Activated CD8-positive, alpha-beta memory T cell treated with anti-CD3 and anti-CD28 coated beads, Interleukin-2, amount 10 ng/mL, durations not matched to agents 7 days and 5 days (primary cell): ENCODE data around the gene NSG2. TPM values are rescaled to one million over a fixed set of nuclear protein-coding genes. Genes with fewer than 3 reads are reported as not detected.

Source experiments
- ATAC-seq: fragments of 150-1000 bp; cut with Tn5 transposase; one replicate; pipeline ENCODE4 v1.10.0; 2021; ENCODE audit warnings: moderate library complexity
- CTCF ChIA-PET: fragments of 350-600 bp; sonication (Branson Sonifier 250); formaldehyde crosslinking; loops from one replicate; lab custom pipeline; 2021; ENCODE audit warnings: antibody characterized with exemption; lab: Charles Lee
- DNase-seq: peaks from one replicate; pipeline ENCODE4 v3.0.0-alpha.2; 2020
- H3K27ac Mint-ChIP-seq: one replicate; pipeline ENCODE4 v1.8.0; 2021; ENCODE audit warnings: mild to moderate bottlenecking, mixed read lengths
- H3K27me3 Mint-ChIP-seq: one replicate; pipeline ENCODE4 v1.8.0; 2021; ENCODE audit warnings: mixed read lengths
- H3K36me3 Mint-ChIP-seq: one replicate; pipeline ENCODE4 v1.8.0; 2021; ENCODE audit warnings: mild to moderate bottlenecking, mixed read lengths
- H3K4me1 Mint-ChIP-seq: one replicate; pipeline ENCODE4 v1.8.0; 2021; ENCODE audit warnings: mixed read lengths
- H3K4me3 Mint-ChIP-seq: one replicate; pipeline ENCODE4 v1.8.0; 2021; ENCODE audit warnings: mild to moderate bottlenecking, moderate library complexity, mixed read lengths
- H3K9me3 Mint-ChIP-seq: one replicate; pipeline ENCODE4 v1.8.0; 2022; ENCODE audit warnings: low read depth, mixed read lengths
- total RNA-seq, 2 experiments: library from RNA; stranded (reverse); gene quantifications; one replicate each; pipeline ENCODE4 v1.2.3, GENCODE V29; 2021

NSG2 gene
- total RNA-seq, 2 experiments from 2014 or later = not detected

DNA sequence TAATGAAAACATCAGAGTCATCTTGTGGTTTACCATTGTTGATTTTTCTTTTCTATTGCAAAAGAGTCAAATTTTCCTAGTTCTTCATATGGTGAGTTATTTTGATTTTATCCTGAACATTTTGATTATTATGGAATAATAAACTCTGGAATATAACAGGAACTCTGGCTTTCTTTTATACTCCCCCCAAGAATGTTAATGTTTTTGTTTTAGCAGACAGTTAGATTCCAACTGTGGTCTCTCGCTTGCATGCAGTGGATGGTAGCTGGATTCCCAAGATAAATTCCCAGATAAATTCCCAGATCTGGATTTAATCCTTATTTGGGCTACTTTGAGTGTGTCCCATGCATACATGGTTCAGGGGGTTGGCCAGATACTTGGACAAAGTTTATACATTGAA lies 109.8 kb downstream of the NSG2 start:
- Mint-ChIP-seq H3K27me3 (peaks cover 2% of the 10 kb centered on the region), H3K4me3 (no peak overlapping the region), H3K4me1 (no peaks in the 10 kb centered on the region), H3K36me3 (no peaks in the 10 kb centered on the region), H3K9me3 (no peaks in the 10 kb centered on the region), H3K27ac (no peak overlapping the region)
- no peak for DNase-seq
- no peak for ATAC-seq
- CTCF ChIA-PET = no interaction called here

DNA sequence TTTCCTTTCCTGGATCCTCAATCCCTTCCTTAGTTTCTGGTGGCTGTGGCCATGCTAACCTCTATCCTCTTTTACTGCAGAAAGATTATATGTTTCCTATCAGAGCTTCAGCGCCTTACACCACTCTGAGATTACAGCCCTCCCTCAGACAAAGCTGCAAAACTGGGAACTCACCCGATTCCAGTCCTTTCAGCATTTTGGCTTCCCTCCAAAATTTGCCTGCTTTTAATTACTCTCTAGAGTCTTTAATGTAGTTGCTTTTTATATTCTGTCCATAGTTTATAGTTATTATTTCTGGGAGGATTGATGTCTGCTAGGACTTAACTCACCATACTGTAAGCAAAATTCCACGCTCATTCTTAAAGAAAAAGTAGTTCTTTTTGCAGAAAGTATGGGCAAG lies 110.2 kb downstream of the NSG2 start:
- no peak overlapping the region for H3K4me3 Mint-ChIP-seq
- DNase-seq (no peak), ATAC-seq (no peak)
- no peak overlapping the region for H3K27ac Mint-ChIP-seq
- H3K9me3 Mint-ChIP-seq = no peaks in the 10 kb centered on the region
- H3K27me3 Mint-ChIP-seq = peaks cover 2% of the 10 kb centered on the region
- H3K36me3 Mint-ChIP-seq = no peaks in the 10 kb centered on the region
- H3K4me1 Mint-ChIP-seq = no peaks in the 10 kb centered on the region
- CTCF ChIA-PET = no interaction called here

DNA sequence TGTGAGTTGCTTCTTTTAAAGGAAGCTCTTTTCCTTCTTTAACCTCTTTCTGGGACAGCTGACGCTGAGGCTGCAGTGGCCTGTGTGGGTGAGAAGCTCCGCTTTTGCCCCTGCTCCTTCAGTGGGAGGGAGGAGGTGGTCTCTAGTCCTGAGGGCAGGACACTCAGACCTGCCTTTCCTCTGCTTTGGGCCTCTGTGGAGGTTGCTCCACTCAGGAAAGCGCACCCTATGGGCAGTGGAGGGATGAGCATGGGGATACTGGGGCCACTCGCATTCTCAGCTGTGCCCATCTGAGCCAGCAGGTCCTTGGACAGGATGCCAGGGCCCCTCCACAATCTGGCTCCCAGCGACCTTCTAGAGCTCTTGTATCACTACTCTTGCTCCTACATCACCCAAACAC lies 111.5 kb downstream of the NSG2 start:
- H3K9me3 Mint-ChIP-seq = no peaks in the 10 kb centered on the region
- no peak for ATAC-seq
- H3K4me3 Mint-ChIP-seq = no peak overlapping the region
- DNase-seq = no peak
- no peaks in the 10 kb centered on the region for H3K4me1 Mint-ChIP-seq
- no peaks in the 10 kb centered on the region for H3K36me3 Mint-ChIP-seq
- CTCF ChIA-PET = no interaction called here
- H3K27ac Mint-ChIP-seq = no peak overlapping the region
- H3K27me3 Mint-ChIP-seq = peaks cover 2% of the 10 kb centered on the region

Other genes starting within 250 kb of the NSG2 start
- 10 to 100 TPM; 12.5 to 15.8 TPM for gene CPEB4, start 157.4 kb upstream of the NSG2 start, total RNA-seq
- gene C5orf47, start 56.5 kb upstream of the NSG2 start, total RNA-seq = under 1 TPM in 1 of 2 experiments, not detected in 1; 0.19 TPM